Prostate gland (tissue), 2 donors: ENCODE data around the gene IL12RB1.
A peak's percentile ranks its signal among the peaks of the same experiment; 100 is the strongest.

Experiments
- CTCF ChIP-seq, 4 experiments: fragments of 200-600 bp in 2 of 4; fragments of 450-650 bp in 2 of 4; sonication (generic) in 2 of 4; IDR thresholded peaks; 1 replicate in 3 of 4; 2 replicates in 1 of 4; pipeline ENCODE4 v1.5.1; 2016 to 2019; ENCODE audit warnings: antibody characterized with exemption in 4 of 4, mild to moderate bottlenecking in 2 of 4, moderate library complexity in 2 of 4
- POLR2A ChIP-seq: fragments of 450-650 bp; IDR thresholded peaks from one replicate; pipeline ENCODE4 v1.6.1; 2016; ENCODE audit warnings: antibody characterized with exemption, mild to moderate bottlenecking
- POLR2AphosphoS5 ChIP-seq: sonication (generic); formaldehyde crosslinking; IDR thresholded peaks from one replicate; pipeline ENCODE4 v1.6.1; 2017; ENCODE audit warnings: antibody characterized with exemption

GRCh38 chr19:18020212-18021085 lies 66.3 kb downstream of the IL12RB1 start:
- TF ChIP-seq POLR2AphosphoS5 (peak; percentile 61), CTCF (IDR thresholded peaks at IDR 0.05) (peak in 1 of 4 experiments; percentile 5), POLR2A (no peak)
